Hypothalamus (tissue), 51 donors: ENCODE results near the gene FBXO48.

Experiments used
- DNase-seq, 51 donors: peaks; one replicate each; lab custom pipeline; 2025; lab: John Stamatoyannopoulos, UW

The FBXO48 gene

GRCh38 chr2:68414876-68415275 lies 52.2 kb downstream of the FBXO48 start:
- DNase-seq = no peak

- DNase-seq = no peak
Observed at GRCh38 chr2:68414452-68414851, 52.6 kb downstream of the FBXO48 start.

DNA sequence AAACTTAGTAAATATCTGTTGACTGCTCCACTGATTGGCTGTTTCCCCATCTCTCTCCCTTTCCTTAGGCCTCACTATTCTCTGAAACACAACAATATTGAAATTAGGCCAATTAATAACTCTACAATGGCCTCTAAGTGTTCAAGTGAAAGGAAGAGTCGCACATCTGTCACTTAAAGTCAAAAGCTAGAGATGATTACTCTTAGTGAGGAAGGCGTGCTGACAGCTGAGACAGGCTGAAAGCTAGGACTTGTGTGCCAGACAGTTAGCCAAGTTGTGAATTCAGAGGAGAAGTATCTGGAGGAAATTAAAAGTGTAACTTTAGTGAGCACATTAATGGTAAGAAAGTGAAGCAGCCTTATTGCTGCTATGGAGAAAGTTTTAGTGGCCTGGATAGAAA lies 53.6 kb downstream of the FBXO48 start:
- no peak for DNase-seq

DNA sequence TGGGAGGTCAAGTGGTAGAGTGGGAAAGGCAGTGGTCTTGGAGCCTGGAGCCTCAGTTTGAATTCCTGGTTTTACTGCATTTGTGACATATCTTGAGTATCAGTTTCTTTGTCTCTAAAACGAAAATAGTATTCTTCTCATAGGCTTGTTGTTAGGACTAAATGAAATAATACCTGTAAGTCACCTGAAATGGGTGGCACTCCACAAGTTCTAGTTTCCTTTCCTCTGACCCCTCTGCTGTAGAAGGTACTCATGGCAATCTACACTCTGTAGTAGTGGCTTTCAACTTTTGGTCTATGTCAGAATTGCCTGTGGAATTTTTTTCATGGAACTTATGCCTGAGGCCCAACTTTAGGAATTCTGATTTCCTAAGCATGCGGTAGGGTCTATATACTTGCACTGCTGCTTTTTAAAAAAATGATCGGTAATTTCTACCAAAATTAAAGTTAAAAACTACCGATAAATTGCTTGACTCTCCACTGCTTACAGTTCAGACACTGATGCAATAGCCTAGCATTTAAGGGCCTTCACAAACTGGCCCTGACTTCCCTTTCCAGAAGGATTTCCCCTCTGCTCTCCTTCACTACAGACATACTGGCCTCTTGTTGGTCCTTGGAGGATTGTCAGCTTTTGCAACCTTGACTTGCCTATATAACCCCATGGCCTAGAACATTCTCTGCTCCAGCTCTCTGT lies 54.8 kb downstream of the FBXO48 start:
- DNase-seq = no peak

DNA sequence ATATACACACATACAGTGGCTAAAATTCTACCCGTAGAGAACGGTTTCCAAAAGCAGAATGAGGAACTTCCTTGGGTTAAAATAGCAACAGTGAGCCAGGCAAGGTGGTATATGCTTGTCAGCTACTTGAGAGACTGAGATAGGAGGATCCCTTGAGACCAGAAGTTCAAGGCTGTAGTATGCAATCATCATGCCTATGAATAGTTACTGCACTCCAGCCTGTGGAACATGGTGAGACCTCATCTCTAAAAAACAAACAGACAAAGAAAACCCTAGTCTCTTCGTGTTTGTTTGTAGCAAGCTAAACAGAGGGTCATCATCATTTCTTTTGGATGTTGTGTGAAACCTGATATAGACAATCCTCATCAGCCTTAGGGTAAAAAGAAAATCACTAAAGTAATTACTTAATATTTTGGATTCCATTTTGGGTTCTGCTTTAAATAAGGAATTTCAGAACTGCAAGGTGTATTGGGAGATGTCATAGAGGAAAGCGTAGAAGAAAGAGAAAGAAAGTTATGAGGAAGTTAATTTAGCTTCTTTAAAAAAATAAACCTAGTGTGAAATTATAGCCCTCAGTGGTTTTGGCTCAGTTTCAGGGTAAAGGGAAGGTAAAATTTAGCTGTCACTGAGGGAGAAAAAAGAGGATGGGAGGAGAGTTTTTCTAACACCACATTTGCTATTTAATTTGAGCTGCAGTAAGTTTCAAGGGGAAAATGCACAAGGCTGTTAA lies 55.5 kb downstream of the FBXO48 start:
- no peak for DNase-seq
